NCI-H2107 treated with DMSO at 0.1 percent for 48 hours (cell line): Measurements from ENCODE around the gene OSBPL8.

ENCODE experiments used
- DNase-seq: peaks from one replicate; lab custom pipeline; 2025; ENCODE audit not compliant: unreplicated experiment; lab: John Stamatoyannopoulos, UW

The OSBPL8 gene

DNA sequence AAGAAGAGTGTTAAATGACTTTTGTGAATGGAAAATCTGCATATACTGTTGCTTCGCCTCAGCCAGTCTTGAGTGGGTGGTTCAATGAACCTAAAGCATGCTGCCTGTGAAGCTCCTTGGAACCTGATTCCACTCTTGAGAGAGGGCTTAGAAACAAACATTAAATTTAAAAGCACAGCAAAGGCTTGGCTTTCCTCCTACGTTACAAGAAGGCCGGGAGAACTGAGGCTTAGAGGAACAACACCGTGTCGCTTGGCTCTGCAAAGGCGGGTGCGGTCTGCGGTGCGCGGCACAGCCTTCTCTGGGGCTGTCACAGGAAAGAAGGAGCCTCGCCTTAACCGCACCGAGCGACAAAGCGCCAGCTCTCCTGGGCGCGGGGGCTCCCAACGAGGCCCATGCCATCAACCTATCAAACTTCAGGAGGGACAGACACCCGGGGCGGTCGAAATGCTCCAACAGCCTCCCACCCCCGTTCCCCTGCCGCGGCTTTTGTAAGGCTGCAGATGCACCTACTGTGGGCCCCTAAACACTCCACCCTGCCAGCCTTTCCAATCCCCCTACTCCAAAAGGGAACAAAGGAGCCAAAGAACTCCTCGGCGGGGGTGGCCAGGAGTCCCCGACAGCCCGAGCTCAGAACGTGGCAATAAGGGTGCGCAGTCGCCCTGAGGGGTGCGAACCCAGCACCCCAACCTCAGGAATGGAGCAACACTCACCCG is 729 bp downstream of the OSBPL8 start:
- DNase-seq: peak; percentile 61

GRCh38 chr12:76556368-76556767 is 3.2 kb downstream of the OSBPL8 start:
- no peak for DNase-seq

- DNase-seq: no peak
Measured at GRCh38 chr12:76555797-76556196, 3.8 kb downstream of the OSBPL8 start.

- no peak for DNase-seq
Measured at GRCh38 chr12:76555231-76555767, 4.3 kb downstream of the OSBPL8 start.

DNA sequence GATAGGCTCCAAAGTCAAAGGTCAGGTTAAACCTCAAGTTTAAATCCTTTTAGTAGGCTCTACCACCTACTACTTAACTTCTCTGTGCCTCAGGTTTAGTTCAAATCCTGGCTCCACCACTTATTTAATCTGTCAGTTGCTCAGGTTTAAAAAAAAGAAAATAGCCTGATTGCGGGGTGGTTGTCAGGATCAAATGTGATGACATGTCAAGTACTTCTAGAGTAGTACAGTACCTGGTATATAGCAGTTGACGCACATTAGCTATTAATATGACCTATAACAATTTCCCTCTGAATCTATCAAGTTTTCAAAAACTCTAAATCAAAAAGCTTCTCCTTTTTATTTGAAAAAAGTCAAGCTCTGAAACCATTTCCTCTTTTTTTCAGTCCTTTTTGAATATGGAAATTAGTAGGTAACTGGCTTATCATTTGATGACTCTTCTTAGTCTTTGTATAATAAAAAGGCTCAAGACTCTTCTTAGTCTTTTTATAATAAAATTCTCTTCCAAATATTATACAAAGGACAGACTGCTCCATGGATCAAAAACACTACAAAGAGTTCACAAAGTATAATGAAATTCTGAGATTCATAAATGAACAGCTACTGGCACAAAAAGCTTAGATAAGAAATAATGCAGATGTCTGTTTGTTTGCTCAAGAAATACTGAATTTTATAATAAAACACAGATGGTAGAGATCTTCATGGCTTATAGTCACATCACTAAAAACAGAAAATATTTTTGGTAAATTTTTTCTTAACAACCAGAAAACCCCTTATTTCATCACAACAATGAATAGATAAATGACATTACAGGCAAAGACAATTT is 5.0 kb downstream of the OSBPL8 start:
- no peak for DNase-seq

- DNase-seq: no peak
Measured at GRCh38 chr12:76552343-76552938, 7.1 kb downstream of the OSBPL8 start.

GRCh38 chr12:76551482-76551888 is 8.1 kb downstream of the OSBPL8 start:
- DNase-seq: no peak

GRCh38 chr12:76549131-76549530 is 10.4 kb downstream of the OSBPL8 start:
- DNase-seq: no peak

DNA sequence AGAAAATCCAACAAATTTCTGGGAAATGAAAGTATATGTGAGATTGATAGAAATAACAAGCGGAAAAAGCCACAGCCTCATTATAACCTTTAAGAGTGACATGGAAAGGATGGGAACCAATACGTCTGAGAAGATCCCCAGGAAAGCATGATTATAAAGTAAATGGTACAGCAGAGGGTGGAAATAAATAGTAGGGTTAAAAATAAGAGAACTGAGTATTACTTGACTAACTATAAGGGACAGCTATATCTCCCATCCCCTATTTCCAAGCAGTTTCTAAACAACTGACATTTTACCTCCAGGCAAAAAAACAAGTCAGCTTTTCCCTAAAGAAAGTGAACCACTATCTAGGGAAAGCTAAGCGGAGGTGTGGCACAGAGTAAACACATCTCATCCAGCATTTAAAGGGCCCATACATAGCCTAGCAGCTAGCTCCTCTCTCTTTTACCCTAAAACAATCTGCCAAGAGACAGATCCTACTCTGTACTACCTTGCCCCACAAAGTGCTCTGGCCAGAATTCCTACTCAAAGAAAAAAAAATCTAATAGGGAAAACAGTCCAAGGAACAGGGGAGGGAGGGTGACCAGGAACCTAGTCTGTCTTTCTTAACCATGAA is 11.2 kb downstream of the OSBPL8 start:
- no peak for DNase-seq

DNA sequence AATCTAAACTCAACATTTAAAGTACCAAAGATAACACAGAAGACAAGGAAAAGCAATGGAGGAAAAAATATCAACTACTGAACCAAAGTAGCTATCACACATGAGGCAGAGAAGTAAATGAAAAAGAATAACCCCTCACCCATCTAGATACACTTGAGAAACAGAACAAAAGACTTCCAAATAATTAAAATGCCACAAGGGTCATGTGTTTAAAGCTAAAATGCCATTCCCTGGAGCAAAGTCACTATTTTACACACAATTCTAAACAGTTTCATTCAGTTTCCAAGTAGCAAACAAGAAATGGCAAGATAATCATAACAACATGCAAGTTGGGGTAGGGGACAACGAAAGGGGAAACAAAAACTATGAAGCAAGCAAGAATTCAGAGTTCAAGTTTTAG is 12.0 kb downstream of the OSBPL8 start:
- DNase-seq: no peak

GRCh38 chr12:76546889-76547288 is 12.7 kb downstream of the OSBPL8 start:
- DNase-seq: no peak

DNA sequence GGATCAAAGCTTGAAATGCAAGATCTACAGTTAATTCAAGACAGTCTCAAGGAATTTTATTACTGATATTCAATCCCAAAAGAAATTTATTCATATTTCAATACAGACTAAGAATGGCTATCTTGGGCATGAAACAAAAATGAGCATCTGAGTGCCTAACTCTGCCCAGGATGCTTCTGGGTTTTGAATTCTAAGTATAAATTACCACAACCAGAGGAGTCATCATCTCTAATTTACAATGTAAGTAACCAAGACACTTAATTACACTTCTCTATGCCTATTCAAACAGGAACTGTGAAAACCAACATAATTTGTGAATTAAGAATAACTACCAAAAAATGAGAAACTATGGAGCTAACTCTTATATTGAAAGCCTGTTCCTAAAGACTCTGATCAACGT is 14.1 kb downstream of the OSBPL8 start:
- DNase-seq: no peak

- no peak for DNase-seq
Measured at GRCh38 chr12:76544601-76545261, 14.8 kb downstream of the OSBPL8 start.

- no peak for DNase-seq
Measured at GRCh38 chr12:76543813-76544347, 15.7 kb downstream of the OSBPL8 start.

- no peak for DNase-seq
Measured at GRCh38 chr12:76542908-76543307, 16.7 kb downstream of the OSBPL8 start.

GRCh38 chr12:76539727-76540126 is 19.8 kb downstream of the OSBPL8 start:
- no peak for DNase-seq

- no peak for DNase-seq
Measured at GRCh38 chr12:76537923-76538322, 21.6 kb downstream of the OSBPL8 start.

DNA sequence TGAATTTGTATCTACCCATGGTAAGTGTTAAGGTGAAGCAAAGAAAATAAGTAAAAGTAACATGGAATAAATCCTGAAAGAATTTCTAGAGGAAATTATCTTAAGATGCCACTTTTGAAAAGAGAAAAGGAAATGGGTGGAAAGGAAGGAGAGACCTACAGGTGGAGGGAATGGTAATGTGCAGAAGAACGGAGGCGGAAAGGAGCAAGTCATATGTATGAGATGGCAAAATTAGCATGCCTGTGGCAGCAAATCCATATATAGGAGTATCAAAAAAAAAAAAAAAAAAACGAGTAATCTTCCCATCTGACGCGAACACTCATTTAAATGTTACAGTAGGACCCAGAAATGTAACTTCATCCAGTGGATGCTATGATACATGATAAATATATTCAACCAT is 23.0 kb downstream of the OSBPL8 start:
- no peak for DNase-seq

GRCh38 chr12:76535170-76535569 is 24.4 kb downstream of the OSBPL8 start:
- no peak for DNase-seq

GRCh38 chr12:76533331-76533730 is 26.2 kb downstream of the OSBPL8 start:
- no peak for DNase-seq

- no peak for DNase-seq
Measured at GRCh38 chr12:76532520-76532919, 27.1 kb downstream of the OSBPL8 start.
